HG02840 (cell line): ENCODE measurements around the gene CSE1L.
"Not testable (repeated sequence)": the region's sequence is repeated elsewhere in the genome, so short reads cannot be mapped to it uniquely, and the experiment has no call there.

Experiments
- ATAC-seq: cut with Tn5 transposase; IDR thresholded peaks from one replicate; pipeline ENCODE4 v1.9.1; 2021; ENCODE audit warnings: mild to moderate bottlenecking, moderate library complexity, moderate number of reproducible peaks; ENCODE audit not compliant: unreplicated experiment, low FRiP score

CSE1L gene

GRCh38 chr20:49046087-49046900 lies at the start of gene CSE1L:
Gene CSE1L (plus strand): TSS chr20:49046312. CDS start chr20:49058464, 12,152 bp downstream.
- peak; percentile 81 for ATAC-seq

- no peak for ATAC-seq
Observed at GRCh38 chr20:48999890-49000870, 45.9 kb upstream of the CSE1L start.

GRCh38 chr20:49001741-49002140 lies 44.4 kb upstream of the CSE1L start:
- ATAC-seq: no peak

- no peak for ATAC-seq
Observed at GRCh38 chr20:49006446-49006980, 39.6 kb upstream of the CSE1L start.

- no peak for ATAC-seq
Observed at GRCh38 chr20:49009899-49010631, 36.0 kb upstream of the CSE1L start.

GRCh38 chr20:49024220-49024619 lies 21.9 kb upstream of the CSE1L start:
- ATAC-seq: no peak

GRCh38 chr20:49028177-49028576 lies 17.9 kb upstream of the CSE1L start:
- ATAC-seq: not testable (repeated sequence)

GRCh38 chr20:49028684-49029083 lies 17.4 kb upstream of the CSE1L start:
- no peak for ATAC-seq

- ATAC-seq: no peak
Observed at GRCh38 chr20:49029203-49029602, 16.9 kb upstream of the CSE1L start.

- ATAC-seq: no peak
Observed at GRCh38 chr20:49030954-49031619, 15.0 kb upstream of the CSE1L start.

- ATAC-seq: no peak
Observed at GRCh38 chr20:49032455-49032854, 13.7 kb upstream of the CSE1L start.

GRCh38 chr20:49034070-49034732 lies 11.9 kb upstream of the CSE1L start:
- no peak for ATAC-seq

- no peak for ATAC-seq
Observed at GRCh38 chr20:49037962-49038387, 8.1 kb upstream of the CSE1L start.

GRCh38 chr20:49039854-49040253 lies 6.3 kb upstream of the CSE1L start:
- ATAC-seq: no peak

- no peak for ATAC-seq
Observed at GRCh38 chr20:49043000-49043399, 3.1 kb upstream of the CSE1L start.

- ATAC-seq: no peak
Observed at GRCh38 chr20:49045440-49046086, 549 bp upstream of the CSE1L start.

GRCh38 chr20:49052334-49052733 lies 6.2 kb downstream of the CSE1L start:
- ATAC-seq: no peak

- no peak for ATAC-seq
Observed at GRCh38 chr20:49054056-49054643, 8.0 kb downstream of the CSE1L start.
